GM19351 (cell line): ENCODE results near the gene CACNA1C.

ENCODE experiments used
- ATAC-seq: cut with Tn5 transposase; IDR thresholded peaks from one replicate; pipeline ENCODE4 v1.9.1; 2021; ENCODE audit warnings: mild to moderate bottlenecking, moderate library complexity; ENCODE audit not compliant: unreplicated experiment

Gene CACNA1C

DNA sequence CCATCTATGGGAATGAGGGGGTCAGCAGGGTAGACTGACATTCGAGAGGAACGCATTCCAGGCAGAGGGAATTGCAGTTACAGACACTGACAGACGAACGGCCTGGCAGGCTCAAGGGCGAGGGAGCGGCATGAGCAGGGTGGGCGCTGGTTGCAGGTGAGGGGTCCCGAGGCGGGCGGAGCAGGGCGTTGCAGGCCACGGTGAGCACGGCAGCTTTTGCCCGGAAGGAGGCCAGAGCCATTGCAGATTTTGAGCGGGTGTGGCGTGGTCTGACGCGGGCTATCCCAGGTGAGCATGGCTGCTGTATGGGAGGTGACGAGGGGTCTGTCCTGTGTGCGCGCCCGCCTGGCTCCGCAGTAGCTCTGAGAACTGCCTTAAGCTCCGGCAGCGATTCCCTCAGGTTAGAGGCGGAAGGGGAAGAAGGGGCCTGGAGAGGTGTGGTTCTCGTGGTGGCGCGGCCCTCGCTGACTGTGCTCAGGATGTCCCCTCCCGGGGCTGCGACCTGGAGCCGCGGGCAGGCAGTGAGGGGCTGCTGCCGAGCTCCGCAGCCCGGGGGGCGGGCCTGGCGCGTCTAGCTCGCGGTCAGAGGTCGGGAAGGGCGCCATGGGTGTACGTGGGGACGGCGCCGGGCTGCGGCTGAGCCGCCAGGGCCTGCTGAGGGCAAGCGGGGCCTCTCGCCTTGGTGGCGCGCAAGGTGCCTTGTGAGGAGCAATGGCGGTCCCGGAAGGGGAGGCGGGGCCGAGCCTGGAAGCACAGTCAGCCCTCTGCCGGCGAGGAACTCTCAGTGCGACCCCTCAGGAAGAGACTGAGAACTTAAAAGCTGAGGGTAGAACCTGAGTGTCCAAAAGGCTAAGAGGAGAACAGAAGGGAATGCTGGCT lies 177.1 kb downstream of the CACNA1C start:
- no peak for ATAC-seq

DNA sequence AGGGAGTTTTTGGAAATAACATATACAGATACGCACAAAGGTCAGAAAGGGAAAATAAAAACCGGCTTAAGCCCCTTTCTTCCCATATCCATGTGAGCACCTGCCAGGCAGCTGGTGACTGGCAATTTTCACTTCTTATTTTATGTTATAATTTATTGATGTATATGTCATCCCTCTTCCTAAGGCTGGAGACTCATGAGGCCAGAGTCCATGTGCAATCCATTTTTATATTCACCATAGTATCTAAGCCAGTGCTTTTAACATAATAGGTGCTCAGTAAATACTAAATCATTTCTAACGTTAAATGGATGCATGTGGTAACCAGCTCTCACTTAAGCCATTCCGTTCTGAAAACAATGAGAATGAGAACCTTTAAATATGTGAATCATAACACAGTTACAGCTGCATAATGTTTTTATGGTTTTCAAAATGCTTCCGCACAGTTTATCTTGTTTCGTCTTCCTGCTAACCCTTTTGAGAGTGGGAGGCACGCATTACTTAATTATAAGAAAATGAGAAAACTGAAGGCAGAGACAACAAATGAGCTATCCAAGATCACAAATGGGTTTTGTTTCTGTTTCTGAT lies 178.3 kb downstream of the CACNA1C start:
- no peak for ATAC-seq

DNA sequence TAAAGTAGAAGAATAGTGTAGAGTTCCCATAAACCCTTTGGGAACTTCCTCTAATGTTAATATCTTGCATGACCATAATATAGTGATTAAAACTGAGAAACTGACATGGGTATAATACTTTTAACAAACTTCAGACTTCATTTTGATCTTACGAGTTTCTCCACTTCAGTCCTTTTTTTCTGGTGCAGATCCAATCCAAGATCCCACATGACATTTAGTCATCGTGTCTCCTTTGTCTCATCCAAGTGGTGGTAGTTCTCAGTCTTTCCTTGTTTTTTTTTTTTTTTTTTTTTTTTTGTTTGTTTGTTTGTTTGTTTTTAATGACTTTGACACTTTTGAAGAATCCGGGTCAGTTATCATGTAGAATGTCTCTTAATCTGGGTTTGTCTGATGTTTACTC lies 179.2 kb downstream of the CACNA1C start:
- ATAC-seq = no peak

DNA sequence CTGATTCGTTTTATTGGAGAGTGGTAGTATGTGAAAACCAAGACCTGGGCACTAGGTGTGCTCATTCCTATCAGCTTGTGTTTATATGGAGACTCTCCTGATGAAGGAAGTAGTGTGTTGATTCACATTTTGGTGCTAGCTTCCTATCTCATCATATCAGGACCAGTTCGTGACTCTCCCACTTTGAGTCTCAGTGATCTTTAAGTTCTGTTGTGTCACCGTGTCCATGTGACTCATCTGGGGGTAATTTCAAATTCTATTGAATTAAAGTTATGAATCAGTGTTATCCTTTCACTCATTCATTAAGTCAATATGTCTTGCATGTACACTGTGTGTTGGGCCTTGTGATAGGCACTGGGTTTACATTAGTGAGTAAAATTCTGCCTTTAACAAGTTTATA lies 180.2 kb downstream of the CACNA1C start:
- no peak for ATAC-seq

DNA sequence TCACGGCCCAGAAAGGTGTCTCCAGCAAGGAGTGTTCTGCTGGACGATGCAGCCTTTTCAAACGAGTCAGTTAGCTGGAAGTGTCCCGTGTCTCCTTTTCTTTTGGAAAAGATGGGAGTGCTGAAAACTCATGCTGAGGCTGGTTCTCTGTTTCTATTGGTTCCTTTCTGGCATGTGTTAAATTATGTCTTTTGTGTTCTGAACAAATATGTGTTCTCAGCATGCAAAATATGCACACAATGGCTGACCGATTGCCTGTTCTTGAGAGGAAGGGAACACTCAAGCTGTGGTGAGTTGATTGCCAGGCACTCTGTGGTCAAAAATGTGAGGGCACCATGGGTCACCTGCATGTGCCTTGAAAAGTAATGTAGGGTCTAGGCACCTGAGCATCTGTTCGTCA lies 181.3 kb downstream of the CACNA1C start:
- ATAC-seq = no peak

DNA sequence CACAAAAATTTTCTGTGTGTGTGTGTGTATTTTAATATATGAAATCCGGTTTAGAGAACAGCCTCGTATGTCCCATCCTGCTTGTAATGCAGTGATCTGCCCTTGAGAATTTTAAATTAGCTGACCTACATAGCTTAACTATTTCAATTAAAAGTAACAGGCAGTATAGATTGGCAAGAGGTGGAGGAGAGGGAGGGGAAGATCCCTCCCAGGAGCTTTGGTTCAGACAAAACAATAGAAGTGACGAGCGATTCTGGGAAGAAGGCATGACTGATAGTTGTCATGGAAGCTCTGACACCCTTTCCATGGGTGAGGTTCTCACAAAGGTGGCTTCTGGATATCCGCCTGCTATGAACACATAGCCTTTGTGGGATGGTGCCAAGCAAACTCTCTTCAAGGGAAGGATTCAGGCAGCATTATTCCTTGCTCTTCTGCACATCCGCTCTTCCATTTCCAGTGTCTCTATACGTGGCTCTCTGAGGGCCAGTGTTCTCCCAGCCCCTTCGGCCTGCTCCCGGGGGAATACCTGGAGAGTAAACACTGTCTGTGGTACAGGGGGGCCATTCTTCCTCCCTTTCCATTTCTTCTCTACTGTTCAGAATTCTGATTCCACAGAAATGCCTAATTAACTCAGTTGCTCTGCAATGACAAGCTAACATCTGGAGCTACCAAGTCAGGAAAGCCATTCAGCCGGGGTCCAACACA lies 182.0 kb downstream of the CACNA1C start:
- no peak for ATAC-seq

DNA sequence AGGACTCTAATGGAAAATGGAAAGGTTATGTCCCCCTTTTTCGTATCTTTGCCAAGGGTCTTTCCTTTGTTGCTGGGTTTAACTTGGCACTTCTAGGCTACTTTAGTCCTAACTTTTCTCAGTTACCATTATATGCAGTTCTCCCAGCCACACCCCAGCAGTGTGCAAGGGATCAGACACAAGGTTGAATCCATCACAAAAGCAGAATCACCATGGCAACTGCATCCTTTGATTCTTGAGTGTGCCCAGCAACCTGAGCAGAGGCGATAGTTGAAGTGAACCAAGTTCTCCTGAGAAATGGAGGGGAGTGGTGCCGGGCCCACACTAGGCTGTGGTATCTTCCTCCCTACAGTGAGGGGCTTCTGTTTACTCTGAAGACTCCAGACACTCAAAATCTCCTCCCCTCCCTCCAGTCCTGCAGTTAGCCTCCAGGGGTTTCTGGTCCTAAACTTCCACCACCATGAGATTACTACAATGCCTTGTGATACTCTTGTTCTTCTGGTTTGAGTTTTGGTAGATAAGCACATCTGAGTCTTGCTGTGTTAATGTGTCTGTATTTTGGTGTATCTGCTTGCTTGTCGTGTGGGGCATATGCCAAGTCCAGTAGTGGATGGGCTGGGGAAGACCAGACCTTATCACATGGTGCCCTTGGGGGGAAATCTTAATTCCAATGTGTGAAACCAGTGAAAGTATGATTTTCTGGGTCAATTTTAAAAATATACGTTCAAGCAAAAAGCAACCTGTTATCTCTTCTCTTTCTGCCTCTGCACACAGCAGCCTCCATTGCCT lies 183.9 kb downstream of the CACNA1C start:
- ATAC-seq = no peak

DNA sequence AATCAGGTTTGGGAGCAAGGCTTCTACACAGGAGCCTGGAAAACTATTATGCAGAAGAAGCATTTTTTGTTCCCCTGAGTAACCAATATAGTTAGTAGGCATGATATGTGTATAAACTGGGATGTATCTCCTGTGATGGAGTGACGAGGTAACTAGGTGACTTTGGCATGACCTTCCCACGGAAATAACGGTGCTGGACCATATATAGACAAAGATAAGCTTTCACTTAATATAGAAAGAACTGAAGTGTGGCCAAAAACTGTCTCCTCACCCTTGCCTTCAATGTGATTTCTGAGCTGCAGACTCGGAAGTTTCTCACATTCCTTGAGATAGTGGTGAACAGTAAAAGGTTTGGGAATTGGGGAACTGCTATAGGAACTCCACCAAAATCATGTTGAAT lies 185.3 kb downstream of the CACNA1C start:
- ATAC-seq = no peak

DNA sequence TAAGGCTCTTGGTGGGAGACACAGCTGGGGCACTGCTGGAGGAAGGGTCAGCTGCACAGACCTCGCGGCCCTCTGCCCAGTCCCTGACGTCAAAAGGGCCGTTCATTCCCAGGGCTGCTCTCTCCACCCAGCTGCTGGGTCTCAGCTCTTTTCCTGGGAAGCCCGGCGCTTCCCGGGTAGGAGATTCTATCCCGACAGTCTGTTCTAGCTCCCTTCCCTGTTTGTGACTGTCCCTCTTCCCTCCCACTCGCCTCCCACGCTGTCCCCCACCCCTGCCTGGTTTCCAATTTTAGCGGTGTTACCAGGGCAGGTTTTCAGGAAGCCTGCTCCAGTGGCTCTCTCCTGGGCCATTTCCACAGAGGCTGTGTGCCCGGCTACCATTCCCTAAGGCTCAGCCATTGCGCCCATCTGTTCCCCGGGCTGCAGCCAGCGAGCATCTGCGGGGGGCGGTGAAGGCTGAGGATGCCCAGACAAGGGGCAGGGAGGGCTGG lies 186.6 kb downstream of the CACNA1C start:
- no peak for ATAC-seq

DNA sequence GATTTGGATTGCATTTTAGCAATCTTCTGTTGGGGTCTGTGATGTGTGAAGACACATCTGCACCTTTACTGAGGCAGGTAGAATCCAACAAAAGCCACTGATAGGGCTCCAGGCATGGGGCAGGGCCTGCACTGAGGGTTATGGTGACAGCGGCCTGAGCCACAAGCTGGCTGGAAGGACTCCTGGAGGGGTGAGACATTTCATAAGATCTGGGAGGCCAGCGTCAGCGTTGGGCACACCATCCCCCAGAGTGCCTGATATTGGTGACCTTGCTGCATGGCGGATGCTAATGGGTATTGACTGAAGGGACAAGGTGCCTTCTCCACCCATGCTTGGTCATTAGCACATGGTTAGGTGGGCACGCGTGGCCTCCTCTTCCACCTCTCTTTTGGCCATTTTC lies 187.6 kb downstream of the CACNA1C start:
- no peak for ATAC-seq

DNA sequence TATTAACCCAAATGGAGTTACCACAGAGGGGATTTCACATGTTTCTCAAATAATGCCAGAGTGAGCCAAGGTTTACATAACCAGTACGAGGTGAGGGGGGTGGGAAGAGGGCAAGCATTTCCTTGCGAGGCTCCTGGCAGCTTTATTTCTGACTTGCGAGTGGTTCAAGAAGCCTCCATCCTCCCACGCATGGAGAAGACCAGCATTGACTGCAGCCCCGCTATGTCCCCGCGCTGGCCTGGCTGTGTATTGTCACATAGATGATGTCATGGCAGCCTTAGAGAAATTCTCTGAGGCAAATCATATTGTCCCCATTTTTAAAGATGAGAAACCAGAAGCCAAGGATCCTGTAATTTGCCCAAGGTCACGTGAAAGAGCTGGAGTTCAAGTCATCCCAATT lies 188.2 kb downstream of the CACNA1C start:
- ATAC-seq = no peak

DNA sequence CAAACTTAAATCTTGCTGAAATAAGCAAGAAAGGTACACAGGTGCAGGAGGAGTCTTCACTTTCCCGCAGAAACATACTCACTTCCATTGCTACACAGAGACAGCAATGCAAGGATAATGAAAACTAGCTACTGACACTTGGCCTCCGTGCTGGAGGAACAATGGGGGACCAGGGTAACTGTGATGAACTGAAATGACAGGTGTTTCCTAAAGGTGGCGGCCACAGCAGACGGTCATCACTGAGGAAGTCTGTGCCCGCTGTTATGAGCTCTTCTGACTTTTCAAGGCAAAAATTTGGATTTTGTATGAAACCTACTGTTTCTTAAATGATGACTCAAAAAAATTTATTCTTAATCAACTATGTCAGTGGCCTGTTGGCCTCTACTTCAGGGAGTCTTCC lies 189.4 kb downstream of the CACNA1C start:
- no peak for ATAC-seq

DNA sequence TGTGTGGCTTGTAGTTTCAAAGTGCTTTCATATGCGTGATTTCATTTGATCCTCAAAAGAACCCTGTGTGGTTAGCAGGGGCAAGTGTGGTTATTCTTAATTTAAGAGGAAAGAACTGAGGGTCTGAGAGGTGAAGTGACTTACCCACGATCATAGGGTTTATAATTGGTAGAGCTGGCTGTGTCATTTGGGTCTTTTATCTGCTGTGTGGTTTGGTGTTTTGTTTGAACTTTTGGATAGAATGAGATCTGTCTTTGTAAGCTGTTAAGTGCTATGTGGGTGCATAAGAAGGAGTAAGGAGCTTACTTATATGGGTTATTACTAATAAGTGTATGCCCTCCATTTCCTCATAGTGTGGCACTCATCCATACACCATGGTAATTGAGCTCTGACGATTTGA lies 190.0 kb downstream of the CACNA1C start:
- no peak for ATAC-seq

DNA sequence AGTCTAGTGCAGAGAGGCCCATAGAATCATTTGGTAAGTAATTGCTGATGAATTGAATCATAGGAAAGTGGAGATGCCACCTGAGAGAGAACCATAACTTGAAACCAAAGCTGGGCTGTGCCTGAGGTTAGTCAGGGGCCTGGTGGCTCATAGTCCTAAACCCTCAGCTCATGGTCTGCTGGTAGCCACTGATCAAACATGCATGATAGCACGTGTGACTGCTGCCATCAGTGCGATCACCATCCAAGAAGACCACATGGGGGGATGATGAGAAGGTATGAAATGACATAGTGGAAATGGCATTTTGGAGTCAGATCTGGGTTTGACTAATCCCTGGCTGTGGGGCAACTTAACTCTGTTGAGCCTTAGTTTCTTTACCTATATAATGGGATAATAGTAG lies 190.5 kb downstream of the CACNA1C start:
- no peak for ATAC-seq

DNA sequence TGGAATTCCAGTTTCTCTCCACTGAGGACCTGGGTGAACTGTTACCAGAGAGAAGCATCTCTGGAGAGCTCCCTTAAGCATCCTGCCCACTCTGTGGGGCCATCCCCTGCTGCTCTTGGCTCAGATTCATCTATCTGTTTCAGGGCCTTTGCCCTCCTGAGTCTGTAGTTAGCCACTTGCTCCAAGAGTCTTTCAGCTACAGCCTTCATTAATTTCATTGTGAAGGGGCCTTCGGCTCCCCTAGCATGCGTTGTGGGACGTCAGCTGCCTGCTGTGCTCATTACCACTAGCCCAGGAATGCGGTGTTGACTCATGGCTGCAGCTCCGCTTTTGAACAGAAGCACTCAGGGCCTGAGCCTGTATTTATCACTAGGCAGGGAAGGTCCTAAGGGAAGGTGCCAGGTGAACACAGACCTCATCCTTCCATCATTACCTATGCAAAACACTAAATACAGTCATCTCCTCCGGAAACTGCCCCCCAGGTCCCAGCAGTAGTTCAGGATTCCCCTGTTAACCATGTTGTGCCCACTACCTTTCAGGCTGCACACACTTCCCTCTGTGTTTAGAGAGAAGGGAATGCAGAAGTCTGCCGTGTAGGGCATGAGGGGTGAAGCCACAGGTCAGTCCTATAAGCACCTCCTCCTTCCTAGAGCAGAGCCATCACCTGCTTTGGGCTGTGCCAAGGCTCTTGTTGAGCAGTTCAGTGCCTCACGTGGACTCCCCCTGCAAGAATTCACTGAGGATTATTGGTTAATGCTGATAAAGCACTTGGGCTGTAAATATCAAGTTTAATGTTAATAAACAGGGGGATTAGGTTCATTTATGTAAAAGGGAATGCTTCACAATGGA lies 191.4 kb downstream of the CACNA1C start:
- ATAC-seq = no peak

DNA sequence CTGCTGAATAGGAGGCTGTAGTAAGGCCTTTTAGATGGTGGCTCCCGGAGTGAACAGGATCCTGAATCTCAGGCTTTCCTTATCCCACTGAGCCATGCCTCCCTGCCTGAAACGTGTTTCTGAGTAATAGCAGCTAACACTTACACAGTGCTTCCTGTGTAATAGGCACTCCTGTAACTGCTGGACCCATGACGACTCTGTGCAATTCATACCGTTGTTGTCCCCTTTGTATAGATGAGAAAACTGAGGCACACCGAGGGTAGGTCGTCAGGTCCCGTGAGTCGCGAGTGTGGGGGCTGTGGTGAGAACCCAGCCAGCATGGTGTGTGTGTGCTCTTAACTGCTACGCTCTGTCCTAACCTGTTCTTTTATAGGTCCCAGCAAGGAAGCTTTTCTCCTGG lies 193.6 kb downstream of the CACNA1C start:
- no peak for ATAC-seq

DNA sequence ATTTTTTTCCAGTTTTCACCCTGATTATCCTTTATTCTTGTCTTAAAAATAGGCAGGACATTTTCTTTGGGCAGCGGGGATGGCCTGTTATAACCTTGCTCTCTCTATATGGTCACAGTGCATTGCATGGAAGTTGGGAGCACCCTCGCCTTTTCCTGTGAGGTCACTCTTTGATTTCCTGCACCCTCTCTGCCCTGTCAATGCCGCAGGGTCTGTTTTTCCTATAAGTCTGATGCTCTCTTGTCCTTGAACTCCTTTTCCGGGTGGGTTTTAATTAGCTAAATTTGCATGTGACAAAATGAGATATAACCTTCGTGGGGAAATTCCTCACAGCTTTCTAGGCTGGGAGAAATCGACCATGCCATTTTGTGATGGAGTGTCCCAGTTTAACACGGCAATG lies 194.3 kb downstream of the CACNA1C start:
- ATAC-seq = no peak

DNA sequence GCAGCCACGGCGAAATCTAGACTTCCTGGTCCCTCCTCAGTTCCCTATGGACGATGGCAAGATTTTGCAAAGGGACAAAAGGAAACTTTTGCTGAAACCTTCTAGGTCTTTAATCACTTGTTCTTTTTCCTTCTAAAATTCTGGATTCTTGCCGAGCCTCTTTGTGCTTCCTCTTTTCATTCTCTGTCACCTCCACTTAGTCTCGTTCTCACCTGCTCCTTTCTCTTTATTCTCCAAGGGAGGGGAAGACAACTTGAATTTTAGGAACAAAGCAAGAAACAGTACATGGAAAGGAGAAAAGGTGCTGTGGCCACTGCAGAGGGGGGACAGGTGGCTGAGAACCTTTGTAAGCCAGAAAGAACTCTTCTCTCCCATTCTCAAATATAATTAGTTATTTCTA lies 194.8 kb downstream of the CACNA1C start:
- no peak for ATAC-seq

DNA sequence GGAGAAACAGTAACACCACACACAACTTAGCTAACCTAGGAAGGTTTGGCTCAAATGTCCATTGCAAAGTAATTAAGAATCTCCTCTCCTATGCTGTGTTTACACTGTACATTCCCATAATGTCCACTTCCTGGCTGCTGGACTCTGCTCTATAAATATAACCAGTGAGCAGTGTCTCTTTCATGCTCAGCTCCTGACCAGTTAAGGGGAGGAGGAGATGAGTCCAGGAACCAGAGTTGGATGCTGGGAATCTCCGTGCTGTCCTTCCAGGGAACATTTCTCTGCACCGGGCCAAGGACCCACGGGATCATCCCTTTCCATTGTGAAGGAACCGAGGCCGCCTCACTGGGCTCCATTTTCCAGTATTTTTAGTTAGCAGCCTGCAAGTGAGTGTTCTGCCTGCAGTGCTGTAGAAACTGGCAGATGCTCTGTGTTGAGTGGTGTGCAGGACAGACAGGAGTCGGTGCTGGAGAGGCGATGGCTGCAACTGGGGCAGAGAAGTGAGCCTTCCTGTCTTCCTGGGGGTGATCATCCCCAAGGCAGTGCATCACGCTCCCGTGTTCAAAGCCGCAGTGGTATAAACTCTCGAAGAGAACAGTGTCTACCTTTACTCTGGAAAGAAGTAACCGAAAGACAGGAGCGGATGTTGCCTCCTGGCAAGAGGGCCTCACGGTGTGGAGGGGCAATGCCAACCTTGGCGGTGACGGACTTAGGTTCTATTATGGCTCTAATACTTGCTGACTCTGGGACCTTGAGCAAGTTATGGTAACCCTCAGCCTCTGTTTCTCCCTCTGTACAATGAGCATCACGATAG lies 195.5 kb downstream of the CACNA1C start:
- ATAC-seq = no peak
